HepG2 (cell line): ENCODE data around the gene POLR1G. TPM values are rescaled to one million over a fixed set of nuclear protein-coding genes. Genes with fewer than 3 reads are reported as not detected.

Experiments
- AHR ChIP-seq: IDR thresholded peaks from 2 replicates; pipeline ENCODE4 v1.6.1; 2018; ENCODE audit warnings: missing genetic modification reagents, missing compliant biosample characterization
- ATAD3A ChIP-seq: sonication (generic); formaldehyde crosslinking; IDR thresholded peaks from 2 replicates; pipeline ENCODE4 v1.4.0; 2020; ENCODE audit warnings: missing genetic modification reagents
- CTCF ChIP-seq: sonication (generic); formaldehyde crosslinking; IDR thresholded peaks from 2 replicates; pipeline ENCODE4 v1.5.0; 2020; ENCODE audit warnings: mild to moderate bottlenecking, missing genetic modification reagents, moderate library complexity
- HDAC2 ChIP-seq: sonication (generic); formaldehyde crosslinking; IDR thresholded peaks from 2 replicates; pipeline ENCODE4 v1.4.0; 2020; ENCODE audit warnings: missing genetic modification reagents
- HNF1B ChIP-seq: sonication (generic); formaldehyde crosslinking; IDR thresholded peaks from 2 replicates; pipeline ENCODE4 v1.5.1; 2020; ENCODE audit warnings: mild to moderate bottlenecking, moderate library complexity, missing genetic modification reagents
- HNF4A ChIP-seq: sonication (generic); formaldehyde crosslinking; IDR thresholded peaks from 2 replicates; pipeline ENCODE4 v1.4.0; 2020; ENCODE audit warnings: missing genetic modification reagents
- HOXA5 ChIP-seq: sonication (generic); formaldehyde crosslinking; IDR thresholded peaks from 2 replicates; pipeline ENCODE4 v1.4.0; 2020; ENCODE audit warnings: missing genetic modification reagents
- KDM3A ChIP-seq: IDR thresholded peaks from 2 replicates; pipeline ENCODE4 v1.6.1; 2018; ENCODE audit warnings: low read depth, missing compliant biosample characterization
- KDM5B ChIP-seq: sonication (generic); formaldehyde crosslinking; IDR thresholded peaks from 2 replicates; pipeline ENCODE4 v1.4.0; 2020; ENCODE audit warnings: missing genetic modification reagents, mild to moderate bottlenecking, borderline replicate concordance
- MAZ ChIP-seq, 2 experiments: sonication (generic) in 1 of 2; formaldehyde crosslinking in 1 of 2; IDR thresholded peaks; 2 replicates each; pipeline versions ENCODE4 v1.5.0 to v1.6.1; 2012 to 2020; ENCODE audit warnings: low read depth in 2 of 2, mild to moderate bottlenecking in 2 of 2, borderline replicate concordance in 1 of 2, improper control_type of control experiment in 1 of 2, low read length in 1 of 2, missing genetic modification reagents in 1 of 2, moderate library complexity in 1 of 2
- NPAS2 ChIP-seq: sonication (generic); formaldehyde crosslinking; IDR thresholded peaks from 2 replicates; pipeline ENCODE4 v1.8.0; 2022; ENCODE audit warnings: mild to moderate bottlenecking, missing genetic modification reagents, borderline replicate concordance
- ONECUT2 ChIP-seq: sonication (generic); formaldehyde crosslinking; IDR thresholded peaks from 2 replicates; pipeline ENCODE4 v1.4.0; 2020; ENCODE audit warnings: missing genetic modification reagents
- SMAD1 ChIP-seq: sonication (generic); formaldehyde crosslinking; IDR thresholded peaks from 2 replicates; pipeline ENCODE4 v1.4.0; 2020; ENCODE audit warnings: missing genetic modification reagents, low read depth, mild to moderate bottlenecking, borderline replicate concordance
- SMAD9 ChIP-seq: sonication (generic); formaldehyde crosslinking; IDR thresholded peaks from 2 replicates; pipeline ENCODE4 v1.5.1; 2020; ENCODE audit warnings: mild to moderate bottlenecking, missing genetic modification reagents
- SRSF9 ChIP-seq: fragments of 200-400 bp; formaldehyde crosslinking; IDR thresholded peaks from 2 replicates; pipeline ENCODE4 v1.6.1; 2018; ENCODE audit warnings: borderline replicate concordance, mild to moderate bottlenecking, low read depth, low read length; ENCODE audit not compliant: insufficient read depth, poor library complexity, severe bottlenecking
- ZBTB20 ChIP-seq: sonication (generic); formaldehyde crosslinking; IDR thresholded peaks from 2 replicates; pipeline ENCODE4 v1.8.1; 2023; ENCODE audit warnings: missing genetic modification reagents, low read depth, mild to moderate bottlenecking, borderline replicate concordance
- ZBTB43 ChIP-seq: sonication (generic); formaldehyde crosslinking; conservative IDR thresholded peaks from 2 replicates; pipeline ENCODE4 v1.4.0; 2020; ENCODE audit warnings: missing genetic modification reagents
- ZNF253 ChIP-seq: sonication (generic); formaldehyde crosslinking; IDR thresholded peaks from 2 replicates; pipeline ENCODE4 v1.8.0; 2022; ENCODE audit warnings: mild to moderate bottlenecking, missing genetic modification reagents, borderline replicate concordance
- ZNF335 ChIP-seq: sonication (generic); formaldehyde crosslinking; IDR thresholded peaks from 2 replicates; pipeline ENCODE4 v1.4.0; 2020; ENCODE audit warnings: missing genetic modification reagents
- ZNF580 ChIP-seq: IDR thresholded peaks from 2 replicates; pipeline ENCODE4 v1.6.1; 2016; ENCODE audit warnings: low read depth, borderline replicate concordance
- ZSCAN22 ChIP-seq: sonication (generic); formaldehyde crosslinking; IDR thresholded peaks from 2 replicates; pipeline ENCODE4 v1.4.0; 2020; ENCODE audit warnings: mild to moderate bottlenecking, missing genetic modification reagents
- polyA plus RNA-seq, 8 experiments: library from polyadenylated mRNA; depleted of rRNA in 3 of 8; stranded (reverse) in 7 of 8; unstranded in 1 of 8; fragments of >200 nt; fragmentation: Illumina TruSeq in 4 of 8; extraction: Trizol in 4 of 8; gene quantifications; 2 replicates each; pipeline versions ENCODE4 v1.2.1 to v1.2.3, GENCODE V29; 2011 to 2016; ENCODE audit warnings: low read depth in 4 of 8, missing spikeins in 1 of 8, mixed read lengths in 1 of 8; ENCODE audit not compliant: insufficient read depth in 1 of 8
- total RNA-seq, 5 experiments: library from RNA; depleted of rRNA; stranded (reverse); fragments of >200 nt; fragmentation: Illumina TruSeq; extraction: Trizol; gene quantifications; 2 replicates each; pipeline ENCODE4 v1.2.3, GENCODE V29; 2016; ENCODE audit warnings: low read depth in 1 of 5

Gene POLR1G
- total and polyA plus RNA-seq, 2 of the 13 experiments (the other 11 are each of a cell fraction or from before 2014, with no cell fraction given), result 3.5 to 20.8 TPM

- TF ChIP-seq SRSF9 (no peak), HNF4A (CRISPR knock-in tag) (peak; percentile 50), HNF1B (CRISPR knock-in tag) (peak; percentile 79), KDM5B (CRISPR knock-in tag) (peak; percentile 41; the same call in 1 of the 2 replicates), ONECUT2 (CRISPR knock-in tag) (no peak), ZBTB20 (peak; percentile 22; the same call in 1 of the 2 replicates), ZNF580 (peak; percentile 63; the same call in 1 of the 2 replicates), NPAS2 (CRISPR knock-in tag) (no peak), ZNF253 (no peak), MAZ (IDR thresholded peaks at IDR 0.05; ENCODE audit: borderline replicate concordance, low read depth, low read length) (peak; percentile 74), MAZ (CRISPR knock-in tag; IDR thresholded peaks at IDR 0.05; ENCODE audit: low read depth) (peak; percentile 89), AHR (CRISPR knock-in tag) (no peak; the same call in 1 of the 2 replicates), ATAD3A (no peak), HDAC2 (CRISPR knock-in tag) (peak; percentile 69), HOXA5 (CRISPR knock-in tag) (peak; percentile 63; the same call in 1 of the 2 replicates), KDM3A (CRISPR knock-in tag) (peak; percentile 81; the same call in 1 of the 2 replicates), ZNF335 (CRISPR knock-in tag) (0 out of 2 replicates have a peak, but pooled peaks have one; percentile 55), SMAD9 (CRISPR knock-in tag) (no peak), ZBTB43 (peak; percentile 68; the same call in 1 of the 2 replicates), CTCF (CRISPR knock-in tag) (no peak), SMAD1 (CRISPR knock-in tag) (no peak), ZSCAN22 (CRISPR knock-in tag) (no peak)
Observed at GRCh38 chr19:45443462-45444317, 37.2 kb downstream of the POLR1G start (continued).
